HG03196 (cell line): ENCODE measurements around the gene NHSL2.
"Not testable (repeated sequence)": the region's sequence is repeated elsewhere in the genome, so short reads cannot be mapped to it uniquely, and the experiment has no call there.

ENCODE experiments used
- ATAC-seq: cut with Tn5 transposase; IDR thresholded peaks from one replicate; pipeline ENCODE4 v1.9.1; 2021; ENCODE audit not compliant: unreplicated experiment

NHSL2 gene

DNA sequence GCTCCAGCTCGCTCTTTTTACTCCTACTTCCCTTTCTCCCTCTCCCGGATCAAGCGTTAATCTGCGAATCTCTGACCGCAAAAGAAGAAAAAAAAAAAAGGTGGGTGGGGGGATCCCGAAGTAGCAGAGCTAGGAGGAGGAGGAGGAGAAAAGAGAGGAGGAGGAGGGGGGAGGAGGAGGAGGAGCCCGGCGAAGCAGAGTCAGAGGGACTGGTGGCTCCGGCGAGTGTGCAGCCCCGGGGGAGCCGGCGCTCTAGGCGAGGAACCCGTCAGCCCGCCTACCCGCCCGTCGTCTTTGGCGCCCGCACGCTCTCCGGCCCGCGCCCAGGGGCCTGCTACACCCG is at the start of gene NHSL2:
Gene NHSL2 (plus strand): TSS at position 203 of the 343 bp plus-strand sequence.
- ATAC-seq = no peak

GRCh38 chrX:71867680-71868079 is 43.0 kb upstream of the NHSL2 start:
- ATAC-seq = no peak

DNA sequence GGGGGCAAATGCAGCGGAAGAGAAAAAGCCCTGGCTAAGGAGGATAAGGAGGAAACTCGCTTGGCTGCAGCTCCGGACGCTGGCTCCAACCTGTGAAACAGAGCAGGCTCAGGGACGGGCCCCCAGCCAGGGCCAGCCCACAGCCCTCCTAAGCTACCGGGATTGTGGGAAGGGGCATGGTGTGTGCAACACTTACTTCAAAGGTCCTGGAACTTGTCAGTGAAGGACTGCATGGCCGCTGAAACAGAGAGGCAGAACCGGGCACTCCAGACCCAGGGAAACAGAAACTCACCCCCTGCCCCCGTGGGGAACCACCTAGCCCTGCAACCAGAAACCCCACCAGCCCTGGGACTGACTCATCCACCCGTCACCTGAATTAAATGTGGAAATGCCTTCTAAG is 41.1 kb upstream of the NHSL2 start:
- ATAC-seq = not testable (repeated sequence)

DNA sequence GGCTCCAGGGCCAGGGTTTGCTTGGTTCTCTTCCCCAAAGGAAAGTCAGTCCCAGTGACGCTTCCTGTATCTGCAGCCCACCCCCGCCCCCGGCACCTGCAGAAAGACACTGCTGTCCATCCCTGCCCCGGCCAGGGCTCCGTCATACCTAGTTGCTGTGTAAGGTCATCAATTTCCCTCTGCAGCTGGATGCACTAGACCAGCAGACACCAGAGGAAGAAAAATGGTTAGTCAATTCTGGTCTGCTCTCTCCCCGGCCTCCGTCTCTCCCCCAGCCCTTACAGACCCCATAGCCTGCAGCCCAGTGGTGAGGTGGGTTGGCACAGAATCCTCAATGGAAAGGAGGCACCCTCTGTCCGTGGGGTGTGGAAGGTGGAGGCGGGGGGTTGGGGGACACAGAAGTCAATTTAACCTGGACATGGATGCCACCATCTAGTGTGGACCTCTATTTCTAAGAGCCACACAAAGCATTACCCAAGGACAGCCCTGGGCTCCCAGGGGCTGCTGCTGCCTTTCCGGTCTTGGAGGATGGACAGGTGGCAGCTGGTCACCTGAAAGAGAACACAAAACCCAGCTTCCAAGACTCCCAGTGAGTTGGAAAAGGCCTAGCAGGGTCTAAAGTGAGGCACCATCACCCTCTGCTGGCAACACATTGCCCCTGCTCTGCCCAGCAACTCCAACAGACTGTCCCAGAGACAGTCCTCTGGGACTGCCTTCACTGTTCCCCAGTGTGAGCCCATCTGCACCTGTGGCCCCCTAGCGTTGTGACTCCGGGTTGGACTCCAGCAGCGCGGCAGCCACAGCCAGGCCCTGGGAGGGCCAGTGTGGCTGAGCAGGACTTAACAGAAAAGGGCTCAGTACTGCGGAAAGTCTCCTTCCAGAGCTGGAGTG is 40.2 kb upstream of the NHSL2 start:
- ATAC-seq = no peak

GRCh38 chrX:71871367-71871766 is 39.3 kb upstream of the NHSL2 start:
- no peak for ATAC-seq

GRCh38 chrX:71872542-71873458 is 37.8 kb upstream of the NHSL2 start:
- no peak for ATAC-seq

- ATAC-seq = no peak
Observed at GRCh38 chrX:71873459-71873833, 37.2 kb upstream of the NHSL2 start.

- ATAC-seq = not testable (repeated sequence)
Observed at GRCh38 chrX:71876841-71877240, 33.8 kb upstream of the NHSL2 start.

- no peak for ATAC-seq
Observed at GRCh38 chrX:71885099-71885498, 25.5 kb upstream of the NHSL2 start.

DNA sequence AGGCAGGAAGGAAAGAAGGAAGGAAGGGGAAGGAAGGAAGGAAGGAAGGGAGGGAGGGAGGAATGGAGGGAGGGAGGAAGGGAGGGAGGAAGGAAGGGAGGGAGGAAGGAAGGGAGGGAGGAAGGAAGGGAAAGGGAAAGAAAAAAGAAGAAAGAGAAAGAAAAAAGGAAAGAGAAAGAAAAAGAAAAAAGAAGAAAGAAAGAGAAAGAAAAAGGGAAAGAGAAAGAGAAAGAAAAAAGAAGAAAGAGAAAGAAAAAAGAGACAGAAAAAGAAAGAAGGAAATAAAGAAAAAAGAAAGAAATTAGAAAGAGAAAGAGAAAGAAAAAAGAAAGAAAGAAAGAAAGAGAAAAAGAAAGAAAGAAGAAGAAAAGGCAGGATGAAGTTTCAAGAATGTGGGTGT is 15.0 kb upstream of the NHSL2 start:
- no peak for ATAC-seq

GRCh38 chrX:71906144-71906543 is 4.5 kb upstream of the NHSL2 start:
- no peak for ATAC-seq

- no peak for ATAC-seq
Observed at GRCh38 chrX:71908387-71908786, 2.3 kb upstream of the NHSL2 start.

- no peak for ATAC-seq
Observed at GRCh38 chrX:71909956-71910355, 689 bp upstream of the NHSL2 start.

- ATAC-seq = no peak
Observed at GRCh38 chrX:71910986-71911730, 513 bp downstream of the NHSL2 start.

GRCh38 chrX:71911731-71912050 is 1.0 kb downstream of the NHSL2 start:
- ATAC-seq = no peak

DNA sequence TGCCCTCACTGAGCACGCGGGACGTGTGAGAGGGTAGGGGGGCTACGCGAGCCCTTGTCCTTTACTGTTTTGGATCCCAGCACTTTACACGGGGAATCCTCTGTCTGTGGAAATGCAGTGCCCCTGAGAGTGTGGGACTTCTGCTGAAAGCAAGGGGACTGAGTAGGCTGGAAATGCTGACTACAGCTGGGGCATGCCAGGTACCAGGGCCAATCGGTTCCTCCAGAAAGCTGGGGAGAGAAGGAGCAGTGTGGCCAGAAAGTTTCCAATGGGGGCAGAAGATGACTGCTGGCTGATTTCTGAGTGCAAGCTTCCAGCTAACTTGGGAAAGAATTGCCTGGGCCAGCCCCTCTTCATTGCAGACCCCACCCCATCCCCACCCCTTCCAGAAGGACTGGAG is 1.5 kb downstream of the NHSL2 start:
- ATAC-seq = no peak

DNA sequence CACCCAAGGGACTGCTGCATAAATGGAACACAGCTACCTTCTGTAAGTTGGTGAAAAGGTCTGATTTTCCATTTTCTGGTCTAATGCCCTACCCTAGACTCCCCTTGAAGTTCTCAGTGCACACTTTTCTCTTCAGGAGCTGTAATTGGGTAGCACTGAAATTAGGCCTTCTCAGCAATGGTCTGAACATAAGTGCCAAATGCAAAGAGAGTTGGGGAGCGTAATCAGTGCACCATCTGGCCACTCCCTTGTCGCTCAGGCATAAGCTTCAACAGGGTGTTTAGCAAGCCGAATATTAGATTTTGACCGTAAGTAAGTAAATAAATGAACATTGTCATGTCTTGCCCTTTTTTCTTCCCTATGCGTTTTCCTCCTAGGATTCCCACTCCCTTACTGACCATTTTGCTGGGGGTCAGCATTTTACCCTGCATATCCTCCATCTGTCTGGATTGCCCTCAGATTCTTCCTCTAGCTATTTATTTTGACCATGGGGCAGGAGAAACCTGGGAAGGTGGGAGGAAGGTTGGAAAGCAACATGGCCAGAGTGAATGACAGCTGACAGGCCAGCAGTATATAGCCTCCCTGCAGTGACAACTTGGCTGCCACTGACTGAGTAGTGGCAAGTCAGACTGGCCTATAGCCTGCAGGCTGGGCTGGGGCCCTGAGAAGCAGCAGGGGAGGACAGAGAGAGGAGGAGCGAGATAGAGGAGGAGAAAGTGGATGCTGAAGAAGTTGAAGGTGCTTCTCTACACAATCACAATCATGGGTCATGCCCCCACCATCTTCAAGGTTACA is 2.7 kb downstream of the NHSL2 start:
- ATAC-seq = no peak

GRCh38 chrX:71917621-71918343 is 7.1 kb downstream of the NHSL2 start:
- no peak for ATAC-seq

DNA sequence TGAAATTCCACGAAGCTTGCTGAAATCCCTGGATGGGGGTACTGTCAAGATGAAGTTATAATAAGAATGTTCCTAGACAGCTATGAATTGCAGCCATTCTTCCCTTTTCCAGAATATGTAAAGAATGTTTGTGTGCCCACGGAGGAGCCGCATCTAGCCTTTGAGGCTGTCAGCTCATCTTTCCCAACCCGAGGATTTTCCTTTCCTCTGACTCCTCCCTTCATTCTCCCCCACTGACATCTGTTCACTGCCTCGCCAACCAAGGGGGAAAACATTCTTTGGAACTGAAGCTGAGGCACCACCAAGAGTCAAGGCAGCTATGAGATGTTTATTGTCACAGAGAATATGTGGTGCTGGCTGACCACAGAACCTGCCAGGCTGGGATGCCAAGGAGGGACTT is 8.8 kb downstream of the NHSL2 start:
- ATAC-seq = no peak

DNA sequence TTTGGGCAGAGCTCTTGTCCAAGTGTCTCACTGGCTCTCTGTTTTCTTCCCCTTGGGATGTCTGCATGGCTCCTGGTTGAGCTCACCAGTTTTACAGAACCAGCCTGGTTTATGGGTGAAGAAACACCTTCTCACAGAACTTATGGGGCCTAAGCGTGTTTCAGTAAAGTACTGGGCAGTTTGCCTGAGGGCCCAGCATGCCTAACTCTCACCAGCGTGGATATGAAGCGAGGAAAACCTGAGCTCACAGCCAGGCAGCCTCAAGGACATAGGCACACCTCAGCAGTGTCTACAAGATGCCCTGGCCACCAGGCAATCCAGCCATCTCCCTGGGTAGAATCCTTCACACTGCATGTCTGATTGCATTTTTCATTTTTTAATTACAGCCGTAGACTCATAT is 9.2 kb downstream of the NHSL2 start:
- ATAC-seq = no peak
